Testis (tissue), 3 donors: ENCODE data around the gene AICDA. TPM values are rescaled to one million over a fixed set of nuclear protein-coding genes. Genes with fewer than 3 reads are reported as not detected.

Source experiments
- DNase-seq: peaks from one replicate; pipeline ENCODE4 v3.0.0-alpha.2; 2019
- H3K27ac ChIP-seq, 2 donors: fragments of 200-600 bp; sonication (generic); one replicate each; pipeline ENCODE4 v1.5.1; 2019
- H3K27me3 ChIP-seq: fragments of 200-600 bp; sonication (generic); one replicate; pipeline ENCODE4 v1.5.1; 2019
- H3K36me3 ChIP-seq: fragments of 200-600 bp; sonication (generic); one replicate; pipeline ENCODE4 v1.5.1; 2017; ENCODE audit warnings: low read depth; ENCODE audit errors: missing control alignments
- H3K4me1 ChIP-seq: fragments of 200-600 bp; sonication (generic); one replicate; pipeline ENCODE4 v1.5.1; 2019
- H3K4me3 ChIP-seq, 2 donors: fragments of 200-600 bp; sonication (generic); one replicate each; pipeline ENCODE4 v1.5.1; 2017 to 2019
- H3K9me3 ChIP-seq: fragments of 200-600 bp; sonication (generic); one replicate; pipeline ENCODE4 v1.5.1; 2017
- CTCF ChIP-seq, 3 experiments: fragments of 450-650 bp in 2 of 3; fragments of 200-600 bp in 1 of 3; sonication (generic) in 1 of 3; IDR thresholded peaks; one replicate each; pipeline ENCODE4 v1.5.1; 2016 to 2019; ENCODE audit warnings: antibody characterized with exemption in 3 of 3, mild to moderate bottlenecking in 2 of 3, moderate library complexity in 1 of 3
- POLR2A ChIP-seq: fragments of 450-650 bp; IDR thresholded peaks from one replicate; pipeline ENCODE4 v1.6.1; 2017; ENCODE audit warnings: antibody characterized with exemption, mild to moderate bottlenecking, moderate library complexity
- whole genome bisulfite sequencing, 2 donors: methylation state at CpG; one replicate each; pipeline ENCODE4 v1.1.5; 2018; 5-methylcytosine and 5-hydroxymethylcytosine counted together
- intact Hi-C: fragments of 100-400 bp; cut with DNase I; formaldehyde crosslinking; loops from one replicate; pipeline ENCODE4 v1.15.1; 2023; ENCODE audit warnings: low total_unique reads
- polyA plus RNA-seq: library from polyadenylated mRNA; stranded (reverse); fragments of 350-450 nt; fragmentation: Illumina TruSeq; extraction: RNeasy Lipid Tissue Mini Kit (QIAGEN cat#74804); gene quantifications from one replicate; pipeline ENCODE4 v1.2.3, GENCODE V29; 2014; ENCODE audit warnings: low read depth, low replicate concordance; ENCODE audit not compliant: insufficient read depth
- total RNA-seq, 2 donors: library from RNA; depleted of rRNA; stranded (reverse); fragments of >200 nt; gene quantifications; one replicate each; pipeline ENCODE4 v1.2.3, GENCODE V29; 2016

AICDA gene
- total and polyA plus RNA-seq, 3 donors from 2014 or later = 0.11 TPM; not detected in 2

DNA sequence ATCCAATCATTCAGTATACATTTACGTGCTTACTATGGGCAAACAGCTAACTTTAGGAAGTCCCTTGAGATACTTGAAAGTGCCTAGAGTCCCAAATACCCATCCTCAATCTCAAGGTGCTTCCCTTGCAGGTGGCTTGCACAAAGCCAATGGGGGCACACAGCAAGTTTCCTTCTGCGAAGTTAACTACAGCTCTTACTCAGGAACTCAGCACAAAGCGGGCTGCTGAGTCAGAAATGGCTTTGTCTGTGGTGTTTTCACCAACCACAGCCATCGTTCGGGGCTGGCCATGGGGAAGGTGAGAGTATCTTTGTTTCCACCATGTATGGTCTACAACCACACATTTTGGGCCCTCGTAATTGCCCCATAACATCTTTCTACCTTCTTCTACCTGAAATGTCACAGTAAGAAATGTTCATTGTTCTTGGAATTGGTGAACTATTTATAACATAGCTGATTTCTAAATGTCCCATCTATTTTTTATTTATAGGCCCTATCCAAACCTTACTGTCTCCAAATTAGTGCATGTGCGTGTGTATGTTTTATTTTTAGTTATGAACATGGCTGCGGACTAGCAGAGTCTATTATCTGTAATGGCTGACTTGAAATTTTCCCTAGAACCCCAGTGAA, 36.0 kb upstream of the AICDA start:
- H3K4me3 ChIP-seq = no peak overlapping the region
- no peaks in the 10 kb centered on the region for H3K36me3 ChIP-seq
- DNase-seq = no peak
- TF ChIP-seq CTCF (IDR thresholded peaks at IDR 0.05) = no peak
- no peak for TF ChIP-seq POLR2A
- 92 to 93% methylated on average over 8 of the region's 8 CpGs for WGBS, 2 donors
- no peaks in the 10 kb centered on the region for H3K9me3 ChIP-seq
- H3K27ac ChIP-seq = no peak overlapping the region
- intact Hi-C loops = no loop called here
- no peaks in the 10 kb centered on the region for H3K27me3 ChIP-seq
- H3K4me1 ChIP-seq = no peaks in the 10 kb centered on the region

DNA sequence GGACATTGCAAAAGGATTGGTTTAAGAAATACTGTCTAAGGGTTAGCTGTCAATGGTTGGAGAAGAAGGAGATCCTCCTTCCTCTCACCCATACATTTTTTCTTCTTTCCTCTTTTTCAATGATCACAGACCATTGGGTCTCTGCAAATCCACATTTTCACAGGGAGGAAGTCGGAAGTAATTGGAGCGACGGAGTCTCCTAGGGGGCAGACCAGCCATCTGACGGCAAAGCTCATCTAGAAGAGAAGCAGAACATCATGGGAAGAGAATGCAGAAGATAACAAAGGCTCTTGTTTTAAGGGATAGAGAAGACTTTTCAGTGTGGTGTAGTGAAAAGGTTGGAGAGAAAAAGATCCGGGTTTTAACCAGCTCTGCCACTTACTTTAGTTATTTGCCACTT, 35.3 kb upstream of the AICDA start:
- Histone ChIP-seq H3K36me3 (no peaks in the 10 kb centered on the region), H3K27me3 (no peaks in the 10 kb centered on the region), H3K4me1 (no peaks in the 10 kb centered on the region), H3K4me3 (no peak overlapping the region), H3K27ac (no peak overlapping the region), H3K9me3 (no peaks in the 10 kb centered on the region)
- TF ChIP-seq POLR2A (no peak), CTCF (IDR thresholded peaks at IDR 0.05) (no peak)
- WGBS, 2 donors = 87 to 91% methylated on average over 5 of the region's 5 CpGs
- no peak for DNase-seq
- intact Hi-C loops = no loop called here

DNA sequence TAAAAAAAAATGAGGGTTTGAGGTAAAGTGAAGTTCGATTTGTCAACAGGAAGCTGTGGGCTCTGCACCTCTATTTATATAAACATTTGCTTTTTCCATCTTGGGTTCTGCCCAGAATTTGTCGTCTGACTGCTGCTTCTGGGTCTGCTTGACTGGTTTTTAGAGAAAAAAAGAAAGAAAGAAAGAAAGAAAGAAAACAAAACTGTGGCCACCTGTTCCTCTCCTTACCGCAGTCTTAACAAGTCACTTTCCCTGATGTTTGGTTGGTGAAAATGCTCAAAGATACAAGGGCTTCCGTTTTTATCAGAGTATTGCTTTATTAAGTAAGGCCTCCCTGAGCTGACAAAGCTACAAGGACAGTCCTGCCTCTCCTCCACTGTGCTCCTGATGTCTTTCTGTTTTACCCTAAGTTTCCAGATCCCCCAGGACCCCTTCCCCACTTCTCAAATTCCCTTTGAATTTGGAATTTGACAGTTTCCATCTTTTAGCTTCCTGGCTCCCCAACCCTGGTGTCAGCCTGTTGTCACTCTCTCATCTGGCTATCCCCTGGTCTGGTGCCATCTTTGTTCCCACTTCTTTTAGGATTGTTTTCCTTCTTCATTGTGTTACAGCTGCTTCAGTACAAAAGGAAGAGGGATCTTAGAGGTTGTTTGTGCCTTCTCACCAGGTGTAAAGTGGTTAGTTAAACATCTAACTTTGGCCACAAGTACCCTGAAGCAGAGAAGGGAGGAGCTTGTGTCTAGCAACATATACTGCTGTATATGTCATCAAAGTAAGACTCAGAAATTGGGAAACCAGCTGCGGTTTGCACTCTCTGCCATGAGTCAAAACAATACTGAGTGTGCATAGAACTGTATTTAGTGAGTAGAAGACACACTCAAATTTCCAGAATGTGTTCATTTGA, 31.9 kb upstream of the AICDA start:
- Histone ChIP-seq H3K27me3 (no peaks in the 10 kb centered on the region), H3K4me1 (no peaks in the 10 kb centered on the region), H3K9me3 (no peaks in the 10 kb centered on the region), H3K36me3 (no peaks in the 10 kb centered on the region), H3K4me3 (no peak overlapping the region), H3K27ac (no peak overlapping the region)
- DNase-seq = no peak
- WGBS, 2 donors = 64 to 72% methylated on average over 5 of the region's 5 CpGs
- TF ChIP-seq POLR2A = no peak
- TF ChIP-seq CTCF (IDR thresholded peaks at IDR 0.05) = no peak
- intact Hi-C loops = no loop called here

DNA sequence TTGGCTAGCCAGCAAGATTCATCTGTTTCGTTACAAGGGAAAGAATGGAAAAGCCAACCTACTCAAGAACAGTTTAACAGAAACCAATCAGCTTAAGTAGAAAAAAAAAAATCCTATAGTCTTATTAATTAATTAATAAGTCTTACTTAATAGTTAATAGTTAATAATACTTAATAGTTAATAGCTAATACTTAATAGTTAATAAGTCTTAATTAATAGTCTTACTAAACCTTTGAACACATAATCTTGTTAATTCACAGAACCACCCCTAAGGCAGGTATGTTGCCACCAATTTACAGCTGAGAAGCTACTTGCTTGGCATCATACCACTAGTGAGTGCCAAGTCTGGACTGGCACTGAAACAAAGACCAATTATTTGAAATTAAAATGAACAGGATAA, 30.1 kb upstream of the AICDA start:
- TF ChIP-seq POLR2A = no peak
- TF ChIP-seq CTCF (IDR thresholded peaks at IDR 0.05) = no peak
- 96% methylated on average over 1 of the region's 1 CpG for WGBS, 2 donors
- no peak overlapping the region for H3K27ac ChIP-seq

More for the DNA sequence above, 30.1 kb upstream of the AICDA start:
- Histone ChIP-seq H3K27me3 (no peaks in the 10 kb centered on the region), H3K36me3 (no peaks in the 10 kb centered on the region), H3K4me3 (no peak overlapping the region), H3K9me3 (no peaks in the 10 kb centered on the region), H3K4me1 (no peaks in the 10 kb centered on the region)
- DNase-seq = no peak
- intact Hi-C loops = no loop called here
